IMR-90 (cell line): Measurements from ENCODE around the gene TELO2. TPM values are rescaled to one million over a fixed set of nuclear protein-coding genes. Genes with fewer than 3 reads are reported as not detected.

Source experiments
- ATAC-seq: fragments of 200-7000 bp; cut with Tn5 transposase; 2 replicates; pipeline ENCODE4 v1.9.1; 2020; ENCODE audit warnings: low read depth, mild to moderate bottlenecking, moderate library complexity
- BruUV-seq: library from RNA; stranded (reverse); fragments of 400-500 nt; replicated peaks from 2 replicates; lab custom pipeline; 2021; lab: Mats Ljungman, UMichigan
- CTCF ChIA-PET: fragments of 300-600 bp; formaldehyde crosslinking; extraction: SDS; loops from one replicate; lab custom pipeline; 2021; ENCODE audit warnings: antibody characterized with exemption; lab: Yijun Ruan, JAX
- POLR2A ChIA-PET: fragments of 300-600 bp; sonication (Branson Sonifier 250); formaldehyde crosslinking; loops from one replicate; lab custom pipeline; 2022; ENCODE audit warnings: antibody characterized with exemption; ENCODE audit not compliant: unreplicated experiment; lab: Charles Lee
- DNase-seq: peaks from one replicate; pipeline ENCODE4 v3.0.0; 2013
- H2AFZ ChIP-seq: replicated peaks from 2 replicates; pipeline ENCODE3; 2013; ENCODE audit warnings: low read length, mild to moderate bottlenecking; ENCODE audit not compliant: poor library complexity
- H2AK5ac ChIP-seq: 2 replicates; pipeline ENCODE4 v1.6.1; 2013; ENCODE audit warnings: low read depth, low read length, inconsistent platforms
- H2AK9ac ChIP-seq: replicated peaks from 2 replicates; pipeline ENCODE3; 2013; ENCODE audit warnings: mild to moderate bottlenecking, low read depth, low read length, moderate library complexity; ENCODE audit not compliant: poor library complexity
- H2BK120ac ChIP-seq: 2 replicates; pipeline ENCODE4 v1.6.1; 2013; ENCODE audit warnings: low read depth, low read length, inconsistent platforms
- H2BK15ac ChIP-seq: 3 replicates; pipeline ENCODE4 v1.6.1; 2013; ENCODE audit warnings: low read depth, low read length, inconsistent platforms
- H2BK20ac ChIP-seq: 2 replicates; pipeline ENCODE4 v1.6.1; 2013; ENCODE audit warnings: low read depth, mild to moderate bottlenecking, inconsistent platforms, low read length, moderate library complexity
- H2BK5ac ChIP-seq: 2 replicates; pipeline ENCODE4 v1.6.1; 2013; ENCODE audit warnings: mild to moderate bottlenecking, low read depth, low read length, inconsistent platforms; ENCODE audit not compliant: poor library complexity, severe bottlenecking
- H3K14ac ChIP-seq: replicated peaks from 2 replicates; pipeline ENCODE4 v1.6.1; 2013; ENCODE audit warnings: low read depth, low read length, inconsistent platforms
- H3K18ac ChIP-seq: 2 replicates; pipeline ENCODE4 v1.6.1; 2013; ENCODE audit warnings: low read depth, low read length, control low read depth
- H3K23ac ChIP-seq: 2 replicates; pipeline ENCODE4 v1.6.1; 2013; ENCODE audit warnings: low read depth, low read length, inconsistent platforms
- H3K27ac ChIP-seq: 2 replicates; pipeline ENCODE4 v1.5.1; 2013; ENCODE audit warnings: mild to moderate bottlenecking, control low read depth, low read length; ENCODE audit not compliant: insufficient read depth
- H3K27me3 ChIP-seq: 2 replicates; pipeline ENCODE4 v1.6.1; 2013; ENCODE audit warnings: low read length; ENCODE audit not compliant: control insufficient read depth, insufficient read depth
- H3K36me3 ChIP-seq: 2 replicates; pipeline ENCODE4 v1.6.1; 2013; ENCODE audit warnings: low read length, mixed read lengths; ENCODE audit not compliant: control insufficient read depth, insufficient read depth
- H3K4ac ChIP-seq: 2 replicates; pipeline ENCODE4 v1.6.1; 2013; ENCODE audit warnings: low read depth, low read length, inconsistent platforms
- H3K4me1 ChIP-seq: 2 replicates; pipeline ENCODE4 v1.6.1; 2013; ENCODE audit warnings: low read length, mixed read lengths; ENCODE audit not compliant: control insufficient read depth, insufficient read depth
- H3K4me2 ChIP-seq: 2 replicates; pipeline ENCODE4 v1.6.1; 2013; ENCODE audit warnings: low read depth, mild to moderate bottlenecking, control low read depth, low read length, moderate library complexity
- H3K4me3 ChIP-seq: 2 replicates; pipeline ENCODE4 v1.5.1; 2013; ENCODE audit warnings: low read depth, mild to moderate bottlenecking, control low read depth, low read length, moderate library complexity; ENCODE audit not compliant: insufficient read depth
- H3K56ac ChIP-seq: 2 replicates; pipeline ENCODE4 v1.6.1; 2013; ENCODE audit warnings: low read length, inconsistent platforms; ENCODE audit not compliant: insufficient read depth; ENCODE audit errors: extremely low read depth
- H3K79me1 ChIP-seq, 2 experiments: 2 replicates each; pipeline ENCODE4 v1.6.1; 2013; ENCODE audit warnings: low read length in 2 of 2, inconsistent platforms in 1 of 2, low read depth in 1 of 2
- H3K9ac ChIP-seq: 2 replicates; pipeline ENCODE4 v1.6.1; 2013; ENCODE audit warnings: low read depth, low read length, control low read depth
- H3K9me1 ChIP-seq: 2 replicates; pipeline ENCODE4 v1.6.1; 2013; ENCODE audit warnings: low read length, inconsistent platforms; ENCODE audit not compliant: insufficient read depth
- H3K9me3 ChIP-seq: 2 replicates; pipeline ENCODE4 v1.6.1; 2013; ENCODE audit warnings: low read length; ENCODE audit not compliant: control insufficient read depth, insufficient read depth
- H4K20me1 ChIP-seq: 2 replicates; pipeline ENCODE4 v1.6.1; 2013; ENCODE audit warnings: low read length, inconsistent platforms; ENCODE audit not compliant: insufficient read depth
- H4K5ac ChIP-seq: 2 replicates; pipeline ENCODE4 v1.6.1; 2013; ENCODE audit warnings: mild to moderate bottlenecking, low read depth, low read length, control low read depth
- H4K8ac ChIP-seq, 2 experiments: 2 replicates each; pipeline ENCODE4 v1.6.1; 2013; ENCODE audit warnings: low read depth in 2 of 2, low read length in 2 of 2, control low read depth in 1 of 2, inconsistent platforms in 1 of 2
- H4K91ac ChIP-seq: 2 replicates; pipeline ENCODE4 v1.6.1; 2013; ENCODE audit warnings: low read depth, low read length, inconsistent platforms; ENCODE audit not compliant: insufficient read depth
- BHLHE40 ChIP-seq: fragments of 150-350 bp; IDR thresholded peaks from 2 replicates; pipeline ENCODE4 v1.6.1; 2016; ENCODE audit warnings: mild to moderate bottlenecking, low read depth, low read length
- CEBPB ChIP-seq: IDR thresholded peaks from 2 replicates; pipeline ENCODE4 v1.6.1; 2012; ENCODE audit warnings: low read depth, low read length, improper control_type of control experiment
- FOS ChIP-seq: fragments of 150-350 bp; IDR thresholded peaks from 2 replicates; pipeline ENCODE4 v1.6.1; 2016; ENCODE audit warnings: low read depth, low read length
- MAFK ChIP-seq: IDR thresholded peaks from 2 replicates; pipeline ENCODE4 v1.6.1; 2012; ENCODE audit warnings: low read depth, low read length, improper control_type of control experiment
- MAZ ChIP-seq: IDR thresholded peaks from 2 replicates; pipeline ENCODE4 v1.6.1; 2012; ENCODE audit warnings: low read depth, mild to moderate bottlenecking, low read length, improper control_type of control experiment, moderate library complexity, borderline replicate concordance
- MXI1 ChIP-seq: IDR thresholded peaks from 2 replicates; pipeline ENCODE4 v1.6.1; 2012; ENCODE audit warnings: low read depth, mild to moderate bottlenecking, low read length, moderate library complexity, borderline replicate concordance
- NFE2L2 ChIP-seq: fragments of 150-350 bp; IDR thresholded peaks from 2 replicates; pipeline ENCODE4 v1.6.1; 2016; ENCODE audit warnings: low read depth, mild to moderate bottlenecking, low read length
- POLR2A ChIP-seq: IDR thresholded peaks from 2 replicates; pipeline ENCODE4 v1.6.1; 2012; ENCODE audit warnings: mild to moderate bottlenecking, low read depth, low read length
- RAD21 ChIP-seq: IDR thresholded peaks from 2 replicates; pipeline ENCODE4 v1.6.1; 2012; ENCODE audit warnings: low read length, improper control_type of control experiment
- RCOR1 ChIP-seq: IDR thresholded peaks from 2 replicates; pipeline ENCODE4 v1.6.1; 2012; ENCODE audit warnings: mild to moderate bottlenecking, low read length, improper control_type of control experiment; ENCODE audit not compliant: insufficient replicate concordance
- RFX5 ChIP-seq: IDR thresholded peaks from 2 replicates; pipeline ENCODE4 v1.8.0; 2012; ENCODE audit warnings: low read depth, mild to moderate bottlenecking, low read length, moderate library complexity
- SMC3 ChIP-seq: fragments of 150-350 bp; IDR thresholded peaks from 2 replicates; pipeline ENCODE4 v1.6.1; 2016; ENCODE audit warnings: low read depth, mild to moderate bottlenecking, antibody characterized with exemption, low read length, moderate library complexity
- WGBS, 2 experiments: methylation state at CpG; one replicate each; pipeline versions ENCODE4 v1.1.5 to v1.1.7; 2013; ENCODE audit warnings: missing lambda C conversion rate in 2 of 2; ENCODE audit not compliant: insufficient read length in 1 of 2; ENCODE audit errors: extremely low coverage in 2 of 2; 5-methylcytosine and 5-hydroxymethylcytosine counted together
- dilution Hi-C: fragments of 300-500 bp; cut with HindIII; formaldehyde crosslinking; loops from one replicate; pipeline ENCODE4 v1.14.3; 2018; ENCODE audit warnings: low sequenced_read_pairs; ENCODE audit not compliant: unreplicated experiment
- in situ Hi-C: fragments of 300-500 bp; cut with MboI; formaldehyde crosslinking; loops from 3 replicates; pipeline ENCODE4 v1.14.3; 2019; ENCODE audit warnings: low sequenced_read_pairs, inconsistent platforms, mixed read lengths
- intact Hi-C: fragments of 100-400 bp; cut with micrococcal nuclease; formaldehyde crosslinking; loops from 2 replicates; pipeline ENCODE4 v1.10.0; 2022
- polyA plus RNA-seq, 3 experiments: library from polyadenylated mRNA; depleted of rRNA; stranded (reverse); fragments of >200 nt; gene quantifications; 2 replicates each; pipeline ENCODE4 v1.2.3, GENCODE V29; 2012; ENCODE audit warnings: low replicate concordance in 1 of 3
- total RNA-seq: library from RNA; depleted of rRNA; stranded (reverse); fragments of >200 nt; gene quantifications from 2 replicates; pipeline ENCODE4 v1.2.3, GENCODE V29; 2012
- TF ChIP-seq, protein P1 (sequence below): fragments of 150-350 bp; IDR thresholded peaks from 2 replicates; pipeline ENCODE4 v1.6.1; 2017; ENCODE audit warnings: mild to moderate bottlenecking, antibody characterized with exemption, low read length, low read depth
- TF ChIP-seq, protein P2 (sequence below): fragments of 150-350 bp; IDR thresholded peaks from 2 replicates; pipeline ENCODE4 v1.6.1; 2016; ENCODE audit warnings: low read depth, mild to moderate bottlenecking, low read length, moderate library complexity, borderline replicate concordance
- TF ChIP-seq, protein P3 (sequence below): conservative IDR thresholded peaks from 2 replicates; pipeline ENCODE4 v1.5.1; 2012; ENCODE audit warnings: mild to moderate bottlenecking, low read depth, low read length, improper control_type of control experiment

The TELO2 gene
- total and polyA plus RNA-seq, 2 of the 4 experiments (the other 2 are of a cell fraction) = 6.6 to 26.6 TPM

DNA sequence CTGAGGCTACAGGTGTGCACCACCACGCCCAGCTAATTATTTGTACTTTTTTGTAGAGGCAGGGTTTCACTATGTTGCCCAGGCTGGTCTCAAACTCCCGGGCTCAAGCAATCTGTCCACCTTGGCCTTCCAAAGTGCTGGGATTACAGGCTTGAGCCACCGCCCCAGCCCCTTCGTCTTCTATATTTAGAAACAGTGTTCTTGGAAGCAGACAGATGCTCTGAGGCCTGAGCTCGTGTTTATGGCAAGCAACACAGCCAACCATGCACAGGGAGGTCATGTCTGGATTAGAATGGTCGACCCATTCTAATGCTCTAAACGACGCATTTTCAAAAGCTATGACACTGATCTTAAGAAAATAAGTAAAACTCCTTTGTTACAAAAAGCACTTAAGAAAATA is 56.9 kb downstream of the TELO2 start:
- WGBS, 2 experiments = 100% methylated on average over 1 of the region's 8 CpGs; no CpG with 5 or more reads in 1 of the 2 experiments
- no peak for DNase-seq
- no peak overlapping the region for H3K9ac ChIP-seq
- no peak overlapping the region for H2BK15ac ChIP-seq
- no peak overlapping the region for H4K8ac ChIP-seq
- H2AK5ac ChIP-seq = no peak overlapping the region
- H3K4me1 ChIP-seq = peaks cover 2% of the 10 kb centered on the region; the same call in 1 of the 2 replicates
- no peak overlapping the region for H3K56ac ChIP-seq
- TF ChIP-seq MXI1 (no peak), RCOR1 (no peak), MAZ (no peak), NFE2L2 (no peak), MAFK (no peak), POLR2A (no peak), RFX5 (no peak), CEBPB (no peak), SMC3 (no peak), BHLHE40 (no peak), RAD21 (no peak), FOS (no peak)
- TF ChIP-seq, protein P1, sequence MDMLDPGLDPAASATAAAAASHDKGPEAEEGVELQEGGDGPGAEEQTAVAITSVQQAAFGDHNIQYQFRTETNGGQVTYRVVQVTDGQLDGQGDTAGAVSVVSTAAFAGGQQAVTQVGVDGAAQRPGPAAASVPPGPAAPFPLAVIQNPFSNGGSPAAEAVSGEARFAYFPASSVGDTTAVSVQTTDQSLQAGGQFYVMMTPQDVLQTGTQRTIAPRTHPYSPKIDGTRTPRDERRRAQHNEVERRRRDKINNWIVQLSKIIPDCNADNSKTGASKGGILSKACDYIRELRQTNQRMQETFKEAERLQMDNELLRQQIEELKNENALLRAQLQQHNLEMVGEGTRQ = no peak
- TF ChIP-seq, protein P2, sequence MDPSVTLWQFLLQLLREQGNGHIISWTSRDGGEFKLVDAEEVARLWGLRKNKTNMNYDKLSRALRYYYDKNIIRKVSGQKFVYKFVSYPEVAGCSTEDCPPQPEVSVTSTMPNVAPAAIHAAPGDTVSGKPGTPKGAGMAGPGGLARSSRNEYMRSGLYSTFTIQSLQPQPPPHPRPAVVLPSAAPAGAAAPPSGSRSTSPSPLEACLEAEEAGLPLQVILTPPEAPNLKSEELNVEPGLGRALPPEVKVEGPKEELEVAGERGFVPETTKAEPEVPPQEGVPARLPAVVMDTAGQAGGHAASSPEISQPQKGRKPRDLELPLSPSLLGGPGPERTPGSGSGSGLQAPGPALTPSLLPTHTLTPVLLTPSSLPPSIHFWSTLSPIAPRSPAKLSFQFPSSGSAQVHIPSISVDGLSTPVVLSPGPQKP = no peak
- TF ChIP-seq, protein P3, sequence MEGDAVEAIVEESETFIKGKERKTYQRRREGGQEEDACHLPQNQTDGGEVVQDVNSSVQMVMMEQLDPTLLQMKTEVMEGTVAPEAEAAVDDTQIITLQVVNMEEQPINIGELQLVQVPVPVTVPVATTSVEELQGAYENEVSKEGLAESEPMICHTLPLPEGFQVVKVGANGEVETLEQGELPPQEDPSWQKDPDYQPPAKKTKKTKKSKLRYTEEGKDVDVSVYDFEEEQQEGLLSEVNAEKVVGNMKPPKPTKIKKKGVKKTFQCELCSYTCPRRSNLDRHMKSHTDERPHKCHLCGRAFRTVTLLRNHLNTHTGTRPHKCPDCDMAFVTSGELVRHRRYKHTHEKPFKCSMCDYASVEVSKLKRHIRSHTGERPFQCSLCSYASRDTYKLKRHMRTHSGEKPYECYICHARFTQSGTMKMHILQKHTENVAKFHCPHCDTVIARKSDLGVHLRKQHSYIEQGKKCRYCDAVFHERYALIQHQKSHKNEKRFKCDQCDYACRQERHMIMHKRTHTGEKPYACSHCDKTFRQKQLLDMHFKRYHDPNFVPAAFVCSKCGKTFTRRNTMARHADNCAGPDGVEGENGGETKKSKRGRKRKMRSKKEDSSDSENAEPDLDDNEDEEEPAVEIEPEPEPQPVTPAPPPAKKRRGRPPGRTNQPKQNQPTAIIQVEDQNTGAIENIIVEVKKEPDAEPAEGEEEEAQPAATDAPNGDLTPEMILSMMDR = no peak
- H3K9me1 ChIP-seq = 0 out of 2 replicates have a peak, but pooled peaks cover 4% of the 10 kb centered on the region
- no peak overlapping the region for H3K18ac ChIP-seq
- H4K5ac ChIP-seq = no peak overlapping the region
- BruUV-seq = no TSS peak
- intact Hi-C loops = no loop called here
- no peaks in the 10 kb centered on the region for H3K27me3 ChIP-seq
- H3K4ac ChIP-seq = no peak overlapping the region
- H3K4me3 ChIP-seq = no peak overlapping the region
- no peak overlapping the region for H2BK120ac ChIP-seq
- H2AK9ac ChIP-seq = no peak overlapping the region
- no peak overlapping the region for H2BK5ac ChIP-seq
- no peak overlapping the region for H2AFZ ChIP-seq
- CTCF ChIA-PET = no interaction called here
- H3K27ac ChIP-seq = no peak overlapping the region
- ATAC-seq = no peak
- H3K9me3 ChIP-seq = no peaks in the 10 kb centered on the region
- no peak overlapping the region for H3K23ac ChIP-seq
- in situ Hi-C loops = no loop called here
- no peak overlapping the region for H3K14ac ChIP-seq
- POLR2A ChIA-PET = no interaction called here
- dilution Hi-C loops = no loop called here
- peaks cover 6 to 32% of the 10 kb centered on the region in 2 experiments; a peak in 3 of 4 replicates for H3K79me1 ChIP-seq
- H4K91ac ChIP-seq = no peak overlapping the region
- no peak overlapping the region for H2BK20ac ChIP-seq
- H4K20me1 ChIP-seq = no peaks in the 10 kb centered on the region
- no peak overlapping the region for H3K4me2 ChIP-seq
- peaks cover 18% of the 10 kb centered on the region; the same call in 1 of the 2 replicates for H3K36me3 ChIP-seq
